OCI-LY7 (cell line): ENCODE data around the gene HOGA1. TPM values are rescaled to one million over a fixed set of nuclear protein-coding genes. Genes with fewer than 3 reads are reported as not detected.

ENCODE experiments used
- BruUV-seq: library from RNA; stranded (reverse); fragments of 400-500 nt; replicated peaks from 2 replicates; lab custom pipeline; 2021; lab: Mats Ljungman, UMichigan
- CTCF ChIA-PET: fragments of 300-600 bp; sonication (Branson Sonifier 250); formaldehyde crosslinking; loops from one replicate; lab custom pipeline; 2022; ENCODE audit warnings: antibody characterized with exemption; ENCODE audit not compliant: unreplicated experiment; lab: Charles Lee
- POLR2A ChIA-PET: fragments of 300-600 bp; sonication (Branson Sonifier 250); formaldehyde crosslinking; loops from one replicate; lab custom pipeline; 2022; ENCODE audit warnings: antibody characterized with exemption; lab: Charles Lee
- DNase-seq: peaks from one replicate; pipeline ENCODE4 v3.0.0-alpha.2; 2015; ENCODE audit warnings: low spot score
- H2AFZ ChIP-seq: fragments of 200-600 bp; sonication (generic), shearing (Covaris generic); 2 replicates; pipeline ENCODE4 v1.6.1; 2014; ENCODE audit warnings: mild to moderate bottlenecking, antibody characterized with exemption, low read length, moderate library complexity
- H3K27ac ChIP-seq: fragments of 200-600 bp; sonication (generic); 2 replicates; pipeline ENCODE4 v1.5.1; 2014; ENCODE audit warnings: mixed run types, low read depth, mild to moderate bottlenecking, moderate library complexity, low read length, inconsistent platforms; ENCODE audit not compliant: poor library complexity, severe bottlenecking
- H3K36me3 ChIP-seq: fragments of 200-600 bp; sonication (generic); 2 replicates; pipeline ENCODE4 v1.6.1; 2014; ENCODE audit warnings: mild to moderate bottlenecking, antibody characterized with exemption, low read length, moderate library complexity, mixed read lengths; ENCODE audit not compliant: insufficient read depth
- H3K4me1 ChIP-seq: fragments of 200-600 bp; sonication (generic); 2 replicates; pipeline ENCODE4 v1.5.1; 2014; ENCODE audit warnings: mild to moderate bottlenecking, low read length; ENCODE audit not compliant: insufficient read depth, poor library complexity, severe bottlenecking
- H3K4me2 ChIP-seq: fragments of 200-600 bp; sonication (generic); 2 replicates; pipeline ENCODE4 v1.6.1; 2014; ENCODE audit warnings: mild to moderate bottlenecking, low read length
- H3K4me3 ChIP-seq: fragments of 200-600 bp; sonication (generic); 2 replicates; pipeline ENCODE4 v1.5.1; 2014; ENCODE audit warnings: mild to moderate bottlenecking, low read depth, low read length; ENCODE audit not compliant: poor library complexity, severe bottlenecking
- H3K79me2 ChIP-seq: fragments of 200-600 bp; sonication (generic); 2 replicates; pipeline ENCODE4 v1.6.1; 2016; ENCODE audit warnings: low read depth, mild to moderate bottlenecking, low read length, moderate library complexity, mixed read lengths; ENCODE audit not compliant: insufficient read depth
- H3K9me2 ChIP-seq: fragments of 200-600 bp; sonication (generic); 2 replicates; pipeline ENCODE4 v1.6.1; 2016; ENCODE audit warnings: mild to moderate bottlenecking, low read length, mixed read lengths; ENCODE audit not compliant: insufficient read depth
- H3K9me3 ChIP-seq: fragments of 200-600 bp; sonication (generic); 2 replicates; pipeline ENCODE4 v1.6.1; 2014; ENCODE audit warnings: mild to moderate bottlenecking, mixed run types, low read length, mixed read lengths
- H4K20me1 ChIP-seq: fragments of 200-600 bp; sonication (generic); 2 replicates; pipeline ENCODE4 v1.6.1; 2014; ENCODE audit warnings: mild to moderate bottlenecking, antibody characterized with exemption, low read length, moderate library complexity, mixed read lengths; ENCODE audit not compliant: insufficient read depth
- EZH2phosphoT487 ChIP-seq: fragments of 200-600 bp; sonication (generic); IDR thresholded peaks from 2 replicates; pipeline ENCODE4 v1.6.1; 2018; ENCODE audit warnings: low read depth, borderline replicate concordance, mild to moderate bottlenecking, mixed run types, antibody characterized with exemption, low read length, moderate library complexity, mixed read lengths
- intact Hi-C: fragments of 100-400 bp; cut with micrococcal nuclease; formaldehyde crosslinking; loops from one replicate; pipeline ENCODE4 v1.10.0; 2022; ENCODE audit not compliant: unreplicated experiment
- total RNA-seq, 2 experiments: library from RNA; depleted of rRNA in 1 of 2; stranded (reverse); fragments of >200 nt in 1 of 2; shearing (Covaris generic) in 1 of 2; gene quantifications; 2 replicates each; pipeline ENCODE4 v1.2.3, GENCODE V29; 2014 to 2022
- TF ChIP-seq, protein P1 (sequence below): fragments of 200-600 bp; sonication (generic); conservative IDR thresholded peaks from 2 replicates; pipeline ENCODE4 v1.5.1; 2014; ENCODE audit warnings: mild to moderate bottlenecking, antibody characterized with exemption, low read length, moderate library complexity, mixed read lengths

Gene HOGA1
- total RNA-seq, 2 experiments from 2014 or later = 0.25 TPM; not detected in 1

DNA sequence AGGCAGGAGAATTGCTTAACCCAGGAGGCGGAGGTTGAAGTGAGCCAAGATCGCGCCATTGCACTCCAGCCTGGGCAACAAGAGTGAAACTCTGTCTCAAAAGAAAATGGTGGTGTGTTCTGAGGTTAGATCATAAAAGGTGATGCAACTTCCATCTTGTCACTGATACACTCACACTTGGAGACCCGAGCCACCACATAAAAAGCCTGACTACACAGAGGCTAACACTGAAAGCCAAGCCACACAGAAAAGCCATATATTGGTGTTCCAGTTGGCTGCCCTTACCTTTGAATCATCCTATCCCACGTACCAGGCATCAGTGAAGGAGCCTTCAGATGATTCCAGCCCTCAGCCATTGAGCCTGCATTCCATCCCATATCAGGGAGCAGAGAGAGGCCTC lies 45.1 kb downstream of the HOGA1 start:
- BruUV-seq = no TSS peak

DNA sequence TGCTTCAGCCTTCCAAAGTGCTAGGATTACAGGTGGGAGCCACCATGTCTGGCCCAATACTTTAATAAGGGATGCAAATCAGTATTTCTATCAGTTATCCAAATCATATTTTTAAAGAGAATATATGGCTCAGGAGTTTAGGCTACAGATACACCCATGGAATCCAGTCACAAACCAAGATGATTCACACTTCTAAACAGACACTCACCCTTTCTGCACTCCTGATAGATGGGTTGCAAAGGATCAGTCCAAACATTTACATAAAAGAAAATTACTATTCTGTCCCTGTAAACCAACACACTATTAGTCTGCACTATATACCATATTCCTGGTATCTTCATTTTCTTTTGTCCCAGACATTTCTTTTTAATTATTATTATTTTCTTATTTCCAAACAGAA lies 46.9 kb downstream of the HOGA1 start:
- H3K9me2 ChIP-seq = no peaks in the 10 kb centered on the region
- H3K4me3 ChIP-seq = no peak overlapping the region
- H3K4me2 ChIP-seq = no peak overlapping the region
- H3K36me3 ChIP-seq = no peaks in the 10 kb centered on the region
- CTCF ChIA-PET = interaction anchor here (0.7 kb wide), 1 partner anchor 59 kb away, joined by 3 read pairs; no protein-coding TSS in a partner anchor
- TF ChIP-seq, protein P1, sequence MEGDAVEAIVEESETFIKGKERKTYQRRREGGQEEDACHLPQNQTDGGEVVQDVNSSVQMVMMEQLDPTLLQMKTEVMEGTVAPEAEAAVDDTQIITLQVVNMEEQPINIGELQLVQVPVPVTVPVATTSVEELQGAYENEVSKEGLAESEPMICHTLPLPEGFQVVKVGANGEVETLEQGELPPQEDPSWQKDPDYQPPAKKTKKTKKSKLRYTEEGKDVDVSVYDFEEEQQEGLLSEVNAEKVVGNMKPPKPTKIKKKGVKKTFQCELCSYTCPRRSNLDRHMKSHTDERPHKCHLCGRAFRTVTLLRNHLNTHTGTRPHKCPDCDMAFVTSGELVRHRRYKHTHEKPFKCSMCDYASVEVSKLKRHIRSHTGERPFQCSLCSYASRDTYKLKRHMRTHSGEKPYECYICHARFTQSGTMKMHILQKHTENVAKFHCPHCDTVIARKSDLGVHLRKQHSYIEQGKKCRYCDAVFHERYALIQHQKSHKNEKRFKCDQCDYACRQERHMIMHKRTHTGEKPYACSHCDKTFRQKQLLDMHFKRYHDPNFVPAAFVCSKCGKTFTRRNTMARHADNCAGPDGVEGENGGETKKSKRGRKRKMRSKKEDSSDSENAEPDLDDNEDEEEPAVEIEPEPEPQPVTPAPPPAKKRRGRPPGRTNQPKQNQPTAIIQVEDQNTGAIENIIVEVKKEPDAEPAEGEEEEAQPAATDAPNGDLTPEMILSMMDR = no peak
- TF ChIP-seq EZH2phosphoT487 = no peak
- no peaks in the 10 kb centered on the region for H4K20me1 ChIP-seq
- no peak overlapping the region for H2AFZ ChIP-seq
- no peaks in the 10 kb centered on the region for H3K9me3 ChIP-seq
- no peak overlapping the region for H3K27ac ChIP-seq
- BruUV-seq = no TSS peak
- POLR2A ChIA-PET = interaction anchor here (0.9 kb wide), 1 partner anchor 105 kb away, joined by 3 read pairs; no protein-coding TSS in a partner anchor
- H3K4me1 ChIP-seq = no peaks in the 10 kb centered on the region
- intact Hi-C loops = no loop called here
- DNase-seq = no peak
- no peaks in the 10 kb centered on the region for H3K79me2 ChIP-seq

More for the DNA sequence above, 45.1 kb downstream of the HOGA1 start:
- H4K20me1 ChIP-seq = no peaks in the 10 kb centered on the region
- no peaks in the 10 kb centered on the region for H3K4me1 ChIP-seq
- no peak overlapping the region for H3K27ac ChIP-seq
- intact Hi-C loops = no loop called here
- ChIA-PET CTCF (no interaction called here), POLR2A (no interaction called here)
- H3K4me3 ChIP-seq = no peak overlapping the region
- no peak for DNase-seq
- no peak overlapping the region for H2AFZ ChIP-seq
- H3K36me3 ChIP-seq = no peaks in the 10 kb centered on the region
- no peaks in the 10 kb centered on the region for H3K9me3 ChIP-seq
- no peak overlapping the region for H3K4me2 ChIP-seq
- no peaks in the 10 kb centered on the region for H3K79me2 ChIP-seq
- no peak for TF ChIP-seq EZH2phosphoT487
- TF ChIP-seq, protein P1 = no peak
- H3K9me2 ChIP-seq = no peaks in the 10 kb centered on the region

DNA sequence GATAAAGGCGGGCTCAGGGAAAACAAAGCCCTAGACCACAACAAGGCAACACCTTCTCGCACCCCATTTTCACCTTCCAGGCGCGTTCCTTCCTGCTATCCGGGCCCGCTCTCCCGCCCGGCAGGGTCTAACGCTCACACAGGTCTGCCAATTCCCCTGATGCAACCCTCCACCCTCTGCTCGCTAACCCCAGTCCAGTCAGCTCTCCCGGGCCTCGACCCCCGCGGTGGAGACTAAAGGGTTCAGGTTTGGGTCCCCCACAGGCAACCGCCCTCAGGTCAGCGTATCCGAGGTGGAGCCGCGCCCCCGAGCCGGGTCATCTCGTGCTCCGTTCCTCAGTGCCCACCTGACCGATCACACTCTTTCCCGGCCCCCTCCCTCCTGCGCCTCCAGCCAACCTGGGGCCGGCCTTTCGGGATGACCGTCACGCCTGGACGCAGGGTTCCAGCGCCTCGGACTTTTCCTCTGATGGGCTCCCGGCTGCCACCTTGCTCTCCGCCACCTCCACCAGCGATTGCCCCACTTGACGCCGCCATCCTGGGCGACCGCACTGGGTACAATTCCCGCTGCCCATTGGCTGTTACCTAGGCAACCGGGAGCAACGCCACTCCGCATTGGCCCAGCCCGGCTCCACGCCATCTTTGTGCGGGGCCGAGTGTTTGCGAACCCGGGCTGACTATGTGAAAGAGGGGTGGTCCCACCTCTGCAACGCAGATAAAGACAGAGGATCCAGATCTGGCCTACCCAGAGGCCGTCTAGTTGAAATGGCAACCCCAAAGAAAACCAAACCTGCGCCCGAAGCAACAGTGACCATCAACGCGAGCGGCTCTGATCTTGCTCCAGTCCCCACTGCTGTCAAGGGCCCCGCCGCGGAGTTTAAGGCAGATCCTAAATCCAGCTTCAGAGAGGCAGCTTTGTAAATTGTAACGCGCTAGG lies 49.0 kb downstream of the HOGA1 start, which contains the start of gene MORN4:
TSS of gene MORN4 (minus strand) at position 552 of the 936 bp plus-strand sequence. CDS start 13,847 bp downstream, outside the sequence.
- Histone ChIP-seq H3K4me1 (no peaks in the 10 kb centered on the region), H3K4me3 (peak within 1 kb of the TSS; percentile 73), H3K4me2 (peak within 1 kb of the TSS; percentile 69), H3K27ac (no peak within 1 kb of the TSS), H3K36me3 (no peaks in the 10 kb centered on the region), H2AFZ (peak within 1 kb of the TSS; percentile 83), H3K79me2 (no peaks in the 10 kb centered on the region), H3K9me3 (no peaks in the 10 kb centered on the region), H3K9me2 (no peaks in the 10 kb centered on the region), H4K20me1 (no peaks in the 10 kb centered on the region)
- TF ChIP-seq, protein P1 = no peak
- TF ChIP-seq EZH2phosphoT487 = no peak
- ChIA-PET POLR2A (no interaction called here), CTCF (no interaction called here)
- intact Hi-C loops = no loop called here
- BruUV-seq = no TSS peak
- DNase-seq = peak; percentile 89
